GM20431 (cell line): ENCODE measurements around the gene ARHGAP5.

Source experiments
- in situ Hi-C: fragments of 300-500 bp; cut with MseI, MboI; formaldehyde crosslinking; loops from one replicate; pipeline ENCODE4 v1.15.0; 2020; ENCODE audit warnings: low sequenced_read_pairs; ENCODE audit not compliant: unreplicated experiment

ARHGAP5 gene

DNA sequence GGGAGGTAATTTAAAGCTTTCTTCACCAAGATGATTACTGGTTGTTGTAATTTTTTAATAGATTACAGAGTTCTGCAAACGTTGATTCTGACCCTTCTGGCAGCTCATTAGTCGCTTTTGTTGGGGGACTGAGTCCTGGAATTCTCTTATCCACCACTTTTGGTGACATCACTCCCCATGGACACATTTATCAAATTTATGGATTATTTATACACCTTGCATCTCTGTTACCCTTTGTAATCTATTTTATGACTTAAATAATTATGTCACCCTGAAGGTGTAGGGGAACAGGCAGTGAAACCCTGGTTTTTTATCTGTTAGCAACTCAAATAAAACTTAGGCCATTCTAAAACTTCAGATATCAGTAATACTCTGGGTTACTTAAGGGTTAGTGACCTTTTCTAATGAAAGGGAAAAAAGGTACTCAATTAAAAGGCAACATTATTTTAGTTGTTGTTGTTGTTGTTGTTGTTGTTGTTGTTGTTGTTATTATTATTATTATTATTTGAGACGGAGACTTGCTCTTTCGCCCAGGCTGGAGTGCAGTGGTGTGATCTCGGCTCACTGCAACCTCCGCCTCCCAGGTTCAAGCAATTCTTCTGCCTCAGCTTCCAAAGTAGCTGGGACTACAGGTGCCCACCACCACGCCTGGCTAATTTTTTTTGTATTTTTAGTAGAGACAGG lies 65.8 kb downstream of the ARHGAP5 start:
- in situ Hi-C loops, result no loop called here

DNA sequence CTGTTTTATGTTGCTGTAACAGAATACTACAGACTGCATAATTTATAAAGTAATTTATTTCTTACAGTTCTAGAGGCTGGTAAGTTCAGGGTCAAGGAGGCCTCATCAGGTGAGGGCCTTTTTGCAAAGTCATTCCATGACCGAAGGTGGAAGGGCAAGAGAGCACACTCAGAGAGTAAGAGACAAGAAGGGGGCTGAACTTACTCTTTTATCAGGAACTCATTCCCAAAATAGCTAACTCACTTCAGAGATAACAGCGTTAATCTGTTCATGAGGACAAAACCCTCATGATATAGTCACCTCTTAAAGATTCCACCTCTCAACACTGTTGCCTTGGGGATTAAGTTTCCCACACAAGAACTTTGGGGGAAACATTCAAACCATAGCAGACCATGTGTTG lies 73.3 kb downstream of the ARHGAP5 start:
- in situ Hi-C loops, result no loop called here

DNA sequence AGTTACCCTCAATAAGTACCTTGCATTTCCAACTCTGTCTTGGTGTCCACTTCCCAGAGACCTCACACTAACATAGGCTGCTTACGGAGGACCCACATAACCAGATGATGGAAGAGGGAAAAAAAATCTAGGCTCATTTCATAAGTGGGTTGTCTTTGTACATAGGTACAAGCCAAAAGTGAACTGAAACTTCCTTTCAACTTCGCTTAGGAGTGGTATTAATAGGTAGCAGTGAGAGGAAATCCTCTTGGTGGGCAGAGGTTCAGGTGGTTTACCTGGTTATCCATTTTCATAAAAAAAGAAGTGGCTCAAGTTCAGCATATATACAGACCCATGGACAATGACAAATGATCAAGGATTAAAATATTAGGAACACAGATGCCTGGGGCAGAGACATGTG lies 88.9 kb downstream of the ARHGAP5 start:
- in situ Hi-C loops, result no loop called here

DNA sequence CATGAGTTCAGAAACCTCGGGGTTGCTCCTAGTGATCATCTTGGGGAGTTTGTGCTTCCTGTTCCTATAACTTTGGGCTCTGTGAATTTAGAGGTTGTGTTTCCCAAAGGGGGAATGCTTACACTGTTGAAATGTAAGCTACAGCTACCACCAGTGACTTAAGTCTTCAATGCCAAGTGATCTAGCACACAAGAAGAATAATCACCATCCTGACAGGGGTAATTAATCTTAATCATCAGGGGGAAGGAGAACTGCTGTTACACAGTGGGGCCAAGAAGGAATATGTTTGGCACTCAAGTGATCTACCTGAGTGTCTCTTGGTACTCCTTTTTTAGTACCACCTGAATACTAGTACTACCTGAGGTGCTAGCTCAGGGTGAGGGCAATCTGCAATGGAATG lies 89.8 kb downstream of the ARHGAP5 start:
- in situ Hi-C loops, result no loop called here

DNA sequence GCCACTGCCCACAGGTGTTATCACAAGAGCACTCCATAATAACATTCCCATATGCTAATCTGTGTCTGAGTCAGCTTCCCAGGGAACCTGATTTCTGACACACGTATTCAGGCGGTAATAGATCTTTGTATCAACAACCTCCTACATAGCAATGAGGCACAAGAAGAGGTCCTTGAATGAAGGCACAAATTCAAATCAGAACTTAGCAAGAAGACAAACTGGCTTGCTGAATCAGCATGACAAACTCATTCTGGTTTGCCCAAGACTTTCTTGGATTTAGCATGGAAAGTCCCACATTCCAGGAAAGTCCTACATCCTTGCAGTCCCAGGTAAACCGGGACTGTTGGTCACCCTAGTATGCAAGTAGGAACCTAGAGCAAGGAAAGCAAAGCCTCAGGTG lies 90.8 kb downstream of the ARHGAP5 start:
- in situ Hi-C loops, result no loop called here

DNA sequence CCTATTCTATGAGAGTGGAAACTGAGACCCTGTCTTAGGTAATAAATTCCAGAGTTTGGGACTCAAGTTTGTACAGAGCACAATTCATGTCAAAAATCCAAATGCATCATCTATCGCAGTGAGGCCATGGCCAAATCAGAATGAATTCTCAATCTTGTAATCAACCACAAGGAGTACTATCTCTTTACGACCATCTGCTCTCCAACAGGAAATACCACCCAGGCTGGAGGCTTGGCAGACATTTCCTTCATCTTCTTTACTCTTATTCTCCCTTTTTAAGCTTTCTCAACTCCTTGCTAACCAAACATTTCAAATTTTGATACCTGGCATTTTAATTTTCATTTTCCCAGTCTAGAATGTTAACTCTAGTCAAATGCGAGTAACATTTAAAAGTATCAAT lies 92.1 kb downstream of the ARHGAP5 start:
- in situ Hi-C loops, result no loop called here

DNA sequence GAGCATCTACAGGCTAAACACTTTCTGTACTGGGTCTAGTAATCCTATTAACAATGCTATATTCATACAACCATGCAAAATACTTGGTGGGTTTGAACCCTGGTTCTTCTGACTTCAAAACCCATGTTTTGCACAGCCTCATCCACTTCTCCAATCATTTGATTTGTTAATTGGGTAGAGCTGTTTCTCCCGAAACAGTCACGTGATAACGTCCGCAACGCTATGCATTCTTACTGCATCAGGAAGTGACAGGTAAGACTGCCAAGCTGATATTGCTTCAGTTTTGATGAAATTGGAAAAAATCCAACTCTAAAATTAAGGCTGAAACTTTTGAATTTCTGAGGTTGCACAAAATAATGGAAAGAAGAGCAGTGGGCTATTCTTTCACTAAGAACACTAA lies 94.4 kb downstream of the ARHGAP5 start:
- in situ Hi-C loops, result no loop called here

DNA sequence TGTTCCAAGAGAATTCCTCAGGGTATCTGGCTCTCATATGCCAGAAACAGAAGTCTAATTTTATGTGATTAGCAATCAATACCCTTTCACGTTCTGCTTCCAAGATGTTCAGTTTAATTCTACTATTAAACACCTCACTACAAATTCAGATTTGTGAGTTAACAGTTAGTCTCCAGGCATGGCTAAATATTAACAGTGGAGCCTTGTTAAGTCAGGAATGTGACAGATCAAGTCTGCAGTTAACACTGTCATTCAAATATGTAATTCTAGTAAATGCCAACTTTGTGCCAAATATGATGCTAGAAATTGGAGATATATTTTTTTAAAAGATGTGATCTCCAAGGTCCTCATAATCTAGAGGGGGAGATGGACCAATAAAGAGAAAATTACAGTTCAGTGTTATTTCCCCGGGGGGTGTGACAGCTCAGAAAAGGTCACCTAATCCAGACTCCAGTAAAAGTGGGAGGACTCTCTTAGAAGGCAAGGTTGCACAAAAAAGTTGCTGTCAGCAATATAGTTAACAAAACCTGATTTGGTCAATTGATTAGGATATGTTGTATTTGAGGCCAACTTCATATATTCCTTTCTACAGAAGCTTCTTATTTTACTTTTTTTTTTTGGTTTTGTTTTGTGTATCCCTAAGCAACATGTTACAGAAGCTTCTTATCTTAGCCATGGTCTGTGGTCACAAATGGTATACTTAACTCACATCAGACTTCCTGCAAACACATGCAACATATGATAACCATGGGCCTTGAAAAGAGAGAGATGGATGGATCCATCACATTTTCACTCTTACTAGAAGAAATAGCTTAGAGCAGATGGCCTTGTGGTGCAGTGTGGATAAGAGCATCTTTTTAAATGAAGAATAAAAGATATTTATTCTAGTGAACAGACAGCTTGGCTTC lies 106.3 kb downstream of the ARHGAP5 start:
- in situ Hi-C loops, result no loop called here

DNA sequence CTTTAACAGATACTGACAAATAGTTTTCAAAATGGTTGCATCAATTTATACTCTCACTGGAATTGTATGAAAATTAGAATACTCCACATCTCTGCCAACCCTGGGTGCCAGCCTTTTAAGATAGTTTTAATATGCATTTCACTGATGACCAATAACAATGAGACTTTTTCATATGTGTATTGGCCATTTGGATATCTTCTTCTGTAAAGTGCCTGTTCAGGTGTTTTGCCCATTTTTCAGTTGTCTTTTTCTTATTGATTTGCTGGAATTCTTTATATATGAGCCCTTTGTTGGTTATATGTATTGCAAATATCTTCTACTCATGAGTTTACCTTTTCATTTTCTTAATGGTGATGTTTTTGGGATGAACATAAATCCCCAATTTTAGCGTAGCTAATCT lies 108.0 kb downstream of the ARHGAP5 start:
- in situ Hi-C loops, result no loop called here

DNA sequence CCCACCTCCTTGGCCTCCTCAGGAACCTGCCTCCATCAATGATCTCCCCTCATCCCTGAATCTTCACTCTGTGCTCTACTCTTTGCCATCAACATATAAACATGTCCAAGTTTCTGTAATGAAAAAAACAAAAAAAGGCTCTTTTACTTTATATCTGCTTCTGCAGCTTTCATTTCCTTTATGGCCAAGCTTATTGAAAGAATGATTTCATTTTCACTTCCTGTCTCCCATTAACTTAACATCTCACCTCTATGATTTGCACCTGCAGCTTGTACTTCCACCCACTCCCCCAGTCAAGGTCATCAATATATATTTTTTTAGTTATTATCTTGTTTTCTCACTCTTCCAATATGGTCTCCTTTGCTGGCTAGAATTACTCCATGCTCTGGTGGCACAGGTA lies 109.1 kb downstream of the ARHGAP5 start:
- in situ Hi-C loops, result no loop called here

DNA sequence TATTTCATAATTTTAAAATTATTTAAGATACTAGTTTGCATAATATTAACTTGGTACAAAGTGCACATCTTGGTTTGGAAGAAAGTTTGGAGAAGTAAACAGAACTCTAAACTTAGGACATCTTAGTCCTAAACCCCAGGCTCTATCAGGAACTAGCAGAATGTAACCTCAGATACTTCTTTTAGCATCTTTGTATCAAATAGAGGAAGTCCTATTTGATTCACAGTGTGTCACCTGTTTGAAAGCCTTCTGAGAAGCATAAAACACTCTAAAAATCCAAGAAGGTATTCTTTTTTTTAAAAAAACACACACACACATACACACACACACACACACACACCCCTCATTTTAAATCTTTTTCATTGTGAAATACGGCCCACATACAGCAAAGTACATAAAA lies 112.7 kb downstream of the ARHGAP5 start:
- in situ Hi-C loops, result no loop called here

DNA sequence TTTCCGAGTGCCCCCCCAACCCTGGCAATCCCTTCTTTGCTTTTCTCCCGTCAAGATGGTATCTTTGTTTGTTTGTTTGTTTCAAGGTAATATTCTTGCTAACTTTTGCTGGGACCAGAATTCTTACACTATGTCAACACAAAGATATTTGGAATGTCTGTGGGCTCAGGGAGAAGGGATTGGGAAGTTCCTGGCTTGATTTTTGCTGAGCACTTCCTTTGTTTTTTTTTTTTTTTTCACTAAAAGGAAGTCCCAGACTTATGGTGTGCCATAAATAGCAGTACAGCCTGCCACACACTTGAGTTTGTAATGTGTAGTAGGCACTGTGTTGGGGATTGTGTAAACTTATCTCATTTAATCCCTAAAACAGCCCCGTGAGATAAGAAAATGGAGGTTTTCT lies 113.6 kb downstream of the ARHGAP5 start:
- in situ Hi-C loops, result no loop called here

DNA sequence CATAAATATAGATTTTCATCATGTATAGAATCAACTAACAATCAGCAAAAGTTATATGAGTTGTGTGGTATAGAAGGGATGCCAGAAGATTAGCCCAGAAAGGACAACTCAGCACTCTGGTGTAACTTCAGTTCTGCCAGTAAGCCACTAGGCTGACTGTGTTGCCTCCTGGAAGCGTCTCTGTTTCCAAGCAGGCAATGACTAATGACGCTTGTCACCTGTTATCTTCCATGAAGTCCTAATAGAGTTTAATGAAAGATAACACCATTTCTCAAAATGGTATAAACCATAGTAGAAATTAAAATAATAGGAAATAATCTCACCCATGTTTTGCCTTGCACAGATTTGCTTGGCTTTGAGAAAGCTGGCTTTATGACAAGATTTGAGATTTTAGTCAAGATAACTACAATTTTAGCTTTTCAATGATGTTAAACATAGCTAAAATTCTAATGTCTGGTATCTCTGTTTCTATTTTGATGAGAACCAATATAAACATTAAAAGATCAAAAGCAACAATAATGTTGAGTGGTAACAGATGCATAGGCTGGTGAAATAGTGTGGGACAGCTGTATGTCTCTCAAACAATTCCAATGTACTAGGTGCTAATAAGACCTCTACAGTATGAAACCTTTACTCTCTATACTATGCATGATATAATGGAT lies 115.7 kb downstream of the ARHGAP5 start:
- in situ Hi-C loops, result no loop called here

DNA sequence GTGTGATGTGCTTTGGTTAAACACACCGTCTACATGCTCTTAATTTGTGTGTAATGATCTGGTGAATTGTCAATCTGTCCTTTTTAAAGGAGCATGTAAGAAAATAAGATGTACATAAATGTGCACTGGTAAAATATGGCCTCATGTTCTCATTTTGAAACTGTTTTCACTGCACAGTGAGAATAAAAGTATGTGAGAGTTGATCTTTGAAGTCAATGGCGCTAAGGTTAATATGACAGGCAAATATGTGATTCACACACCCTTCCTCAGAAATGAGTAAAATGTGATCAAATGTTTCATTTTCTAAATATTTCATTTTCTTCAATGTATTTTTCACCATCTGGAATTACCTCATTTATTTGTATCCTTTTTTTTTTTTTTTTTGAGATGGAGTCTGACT lies 116.4 kb downstream of the ARHGAP5 start:
- in situ Hi-C loops, result no loop called here

DNA sequence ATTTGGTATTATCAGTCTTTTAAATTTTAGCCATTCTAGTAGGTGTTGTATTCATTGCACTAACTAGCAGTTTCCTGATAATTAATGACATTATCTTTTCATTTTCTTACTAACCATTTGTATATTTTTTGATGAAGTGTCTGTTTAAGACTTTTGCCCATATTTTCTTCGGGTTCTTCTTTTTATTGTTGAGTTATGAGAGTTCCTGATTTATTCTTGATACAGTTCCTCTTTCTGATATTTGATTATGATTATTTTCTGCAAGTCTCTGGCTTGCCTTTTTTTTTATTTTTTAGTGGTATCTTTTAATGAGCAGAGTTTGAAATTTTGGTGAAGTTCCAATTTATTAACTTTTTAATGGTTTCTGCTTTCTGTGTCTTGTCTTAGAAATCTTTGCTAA lies 118.5 kb downstream of the ARHGAP5 start:
- in situ Hi-C loops, result no loop called here

DNA sequence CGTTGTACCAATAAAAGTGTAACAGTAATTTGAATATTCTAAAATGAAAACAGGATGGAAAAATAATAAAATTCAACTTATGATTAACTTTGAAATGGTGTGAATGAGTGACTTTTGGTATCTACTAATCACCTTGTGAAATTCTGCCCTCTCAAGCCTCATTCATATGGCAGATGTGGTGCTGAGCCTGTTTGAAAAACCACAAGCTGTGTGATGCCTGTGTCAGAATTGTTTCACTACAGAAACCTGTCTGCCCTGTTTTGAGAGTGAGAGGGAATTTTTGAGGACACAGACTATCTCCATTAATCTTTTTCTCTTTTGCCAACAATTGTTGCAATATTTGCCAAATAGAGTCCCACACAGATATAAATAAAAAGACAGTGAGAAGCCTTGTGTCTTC lies 120.8 kb downstream of the ARHGAP5 start:
- in situ Hi-C loops, result no loop called here

DNA sequence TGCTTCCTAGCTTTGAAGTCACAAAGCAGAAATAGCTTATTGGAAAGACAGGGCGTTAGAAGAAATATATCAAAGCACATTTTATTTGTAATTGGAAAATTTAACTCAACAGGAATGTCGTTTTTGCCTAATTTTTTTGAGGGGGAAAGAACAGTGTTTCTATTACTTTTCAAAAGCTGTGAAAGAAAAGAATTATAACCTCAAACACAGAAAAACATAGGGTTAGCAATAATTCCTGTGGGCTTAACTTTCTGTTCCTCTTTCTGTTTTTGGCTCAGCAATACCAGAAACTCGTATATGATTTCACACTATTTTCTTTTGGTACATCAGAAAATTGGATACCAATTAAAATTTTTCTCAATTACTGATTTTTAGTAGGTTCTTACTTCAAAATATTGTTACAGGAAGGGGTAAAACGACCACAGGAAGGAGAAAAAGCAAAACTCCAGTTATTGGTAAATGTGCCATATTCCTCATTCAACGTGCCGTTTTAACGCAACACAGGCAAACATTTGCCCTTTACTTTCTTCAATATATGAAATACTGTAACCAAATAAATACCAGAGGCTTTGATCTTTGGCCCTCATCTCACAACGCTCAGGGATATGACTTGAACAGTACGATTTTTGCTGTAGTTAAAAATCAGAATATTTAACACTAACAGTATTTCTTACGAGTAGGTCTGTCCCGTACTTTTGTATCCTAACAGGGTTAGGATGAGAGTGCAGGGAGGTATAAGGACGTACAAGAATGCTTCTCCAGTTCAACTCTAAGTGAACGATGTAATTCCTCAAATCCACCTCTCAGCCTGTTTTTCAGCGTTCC lies 123.5 kb downstream of the ARHGAP5 start:
- in situ Hi-C loops, result no loop called here

DNA sequence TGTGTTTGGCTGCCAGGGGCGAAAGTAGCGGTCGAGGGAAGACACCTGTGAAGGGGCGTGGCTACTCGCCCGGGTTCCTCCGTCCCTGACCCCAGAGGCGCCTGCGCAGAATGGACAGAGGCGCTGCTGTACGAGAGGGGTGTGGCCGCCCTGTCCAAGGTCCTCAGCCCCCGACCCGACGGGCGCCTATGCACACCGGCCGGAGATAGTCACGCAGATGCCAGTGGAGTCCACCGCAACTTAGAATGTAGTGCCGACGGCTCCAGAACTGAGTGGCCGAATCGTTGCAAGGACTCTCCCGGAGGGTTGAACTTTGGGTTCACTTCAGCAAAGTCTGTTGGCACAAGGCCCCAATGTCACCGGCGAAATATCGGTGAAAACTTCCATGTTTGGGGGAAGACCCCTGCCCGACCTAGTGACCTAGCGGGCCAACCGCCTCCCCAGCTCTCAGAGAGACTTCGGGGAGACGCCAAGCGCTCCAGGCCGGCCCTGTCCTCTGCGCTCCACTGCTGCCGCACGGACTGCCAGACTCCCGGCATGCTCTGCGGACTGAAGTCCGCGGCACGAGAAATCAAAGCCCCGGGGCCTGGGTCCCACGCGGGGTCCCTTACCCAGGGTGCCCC lies 124.2 kb downstream of the ARHGAP5 start:
- in situ Hi-C loops, result no loop called here

DNA sequence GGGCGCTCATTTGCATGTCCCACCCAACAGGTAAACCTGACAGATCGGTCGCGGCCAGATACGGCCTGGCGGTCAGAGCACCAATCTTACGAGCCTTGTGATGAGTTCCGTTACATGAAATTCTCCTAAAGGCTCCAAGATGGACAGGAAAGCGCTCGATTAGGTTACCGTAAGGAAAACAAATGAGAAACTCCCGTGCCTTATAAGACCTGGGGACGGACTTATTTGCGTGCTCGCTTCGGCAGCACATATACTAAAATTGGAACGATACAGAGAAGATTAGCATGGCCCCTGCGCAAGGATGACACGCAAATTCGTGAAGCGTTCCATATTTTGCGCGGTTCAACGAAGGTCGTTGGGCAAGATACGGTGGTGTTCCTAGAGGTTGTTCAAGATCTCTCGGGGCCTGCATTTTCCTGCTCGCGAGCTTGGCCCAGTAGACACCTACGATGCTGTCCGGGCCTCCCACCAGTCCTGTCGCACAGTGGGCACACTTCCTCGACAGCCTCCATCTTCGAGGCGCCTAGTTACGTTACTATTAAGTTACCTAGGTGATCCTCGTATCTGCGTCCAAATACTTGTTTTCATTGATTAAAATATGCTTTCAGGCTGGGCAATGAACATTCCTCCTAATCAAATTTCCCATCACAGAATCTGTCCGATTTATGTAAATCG lies 124.8 kb downstream of the ARHGAP5 start, which contains the start of gene RNU6-7:
Gene RNU6-7 (plus strand): TSS at position 230 of the 675 bp plus-strand sequence.
- in situ Hi-C loops, result no loop called here
